Panc1 (cell line): ENCODE data around the gene BARHL1. TPM values are rescaled to one million over a fixed set of nuclear protein-coding genes. Genes with fewer than 3 reads are reported as not detected.

Source experiments
- ATAC-seq: fragments of 200-7000 bp; cut with Tn5 transposase; 2 replicates; pipeline ENCODE4 v1.9.1; 2020; ENCODE audit warnings: mild to moderate bottlenecking, moderate library complexity
- BruUV-seq: library from RNA; stranded (reverse); fragments of 400-500 nt; replicated peaks from 2 replicates; lab custom pipeline; 2021; lab: Mats Ljungman, UMichigan
- CTCF ChIA-PET: fragments of 300-600 bp; sonication (Branson Sonifier 250); formaldehyde crosslinking; loops from one replicate; lab custom pipeline; 2022; ENCODE audit warnings: antibody characterized with exemption; lab: Charles Lee
- POLR2A ChIA-PET: fragments of 300-600 bp; sonication (Branson Sonifier 250); formaldehyde crosslinking; loops from one replicate; lab custom pipeline; 2022; ENCODE audit warnings: antibody characterized with exemption; lab: Charles Lee
- DNase-seq: peaks from one replicate; pipeline ENCODE4 v3.0.0-alpha.2; 2010; ENCODE audit warnings: low read depth, low spot score
- H3K27ac ChIP-seq: 2 replicates; pipeline ENCODE4 v1.5.1; 2011; ENCODE audit warnings: mild to moderate bottlenecking, low read length, inconsistent platforms
- H3K27me3 ChIP-seq: fragments of 200-500 bp; sonication (Bioruptor generic); 2 replicates; pipeline ENCODE4 v1.6.0; 2014; ENCODE audit warnings: low read length, inconsistent platforms; ENCODE audit not compliant: control insufficient read depth, insufficient read depth
- H3K36me3 ChIP-seq: fragments of 200-500 bp; sonication (Bioruptor generic); 2 replicates; pipeline ENCODE4 v1.5.1; 2014; ENCODE audit warnings: inconsistent platforms, mild to moderate bottlenecking, low read length, moderate library complexity; ENCODE audit not compliant: control insufficient read depth, insufficient read depth
- H3K4me1 ChIP-seq: 2 replicates; pipeline ENCODE4 v1.5.1; 2011; ENCODE audit warnings: inconsistent platforms, mild to moderate bottlenecking, low read length, moderate library complexity; ENCODE audit not compliant: control insufficient read depth, insufficient read depth
- H3K4me3 ChIP-seq, 2 experiments: 2 replicates each; pipeline ENCODE4 v1.5.1; 2011 to 2012; ENCODE audit warnings: low read depth in 2 of 2, low read length in 2 of 2, mild to moderate bottlenecking in 2 of 2, inconsistent platforms in 1 of 2, moderate library complexity in 1 of 2
- H3K9me3 ChIP-seq: fragments of 200-500 bp; sonication (Bioruptor generic); 2 replicates; pipeline ENCODE4 v1.5.1; 2014; ENCODE audit warnings: low read depth, mild to moderate bottlenecking, inconsistent platforms, low read length, moderate library complexity; ENCODE audit not compliant: control insufficient read depth, insufficient read depth
- CTCF ChIP-seq: fragments of 450-650 bp; IDR thresholded peaks from 2 replicates; pipeline ENCODE4 v1.5.1; 2017; ENCODE audit warnings: mild to moderate bottlenecking
- POLR2AphosphoS5 ChIP-seq: IDR thresholded peaks from 2 replicates; pipeline ENCODE4 v1.6.1; 2012; ENCODE audit warnings: mild to moderate bottlenecking, low read depth, low read length, moderate library complexity
- REST ChIP-seq, 2 experiments: IDR thresholded peaks; 2 replicates each; pipeline ENCODE4 v1.6.1; 2011 to 2012; ENCODE audit warnings: low read depth in 2 of 2, control low read depth in 1 of 2, low read length in 1 of 2, mild to moderate bottlenecking in 1 of 2, moderate library complexity in 1 of 2; ENCODE audit not compliant: insufficient read depth in 1 of 2
- SIN3A ChIP-seq: IDR thresholded peaks from 2 replicates; pipeline ENCODE4 v1.6.1; 2012; ENCODE audit warnings: low read depth, mild to moderate bottlenecking, low read length, moderate library complexity, borderline replicate concordance; ENCODE audit not compliant: insufficient read depth
- TCF7L2 ChIP-seq: IDR thresholded peaks from 2 replicates; pipeline ENCODE4 v1.6.1; 2011; ENCODE audit warnings: mild to moderate bottlenecking, low read depth, low read length, inconsistent platforms
- in situ Hi-C: cut with HindIII; loops from 2 replicates; pipeline ENCODE4 v1.10.0; 2016; ENCODE audit warnings: low sequenced_read_pairs, low pct_unique_long_range_greater_than_20kb
- intact Hi-C: fragments of 100-400 bp; cut with micrococcal nuclease; formaldehyde crosslinking; loops from one replicate; pipeline ENCODE4 v1.10.0; 2022; ENCODE audit not compliant: unreplicated experiment
- total RNA-seq: library from RNA; stranded (reverse); gene quantifications from one replicate; pipeline ENCODE4 v1.2.1, GENCODE V29; 2021; ENCODE audit not compliant: unreplicated experiment

The BARHL1 gene
- total RNA-seq, 1 experiment from 2014 or later, result not detected

DNA sequence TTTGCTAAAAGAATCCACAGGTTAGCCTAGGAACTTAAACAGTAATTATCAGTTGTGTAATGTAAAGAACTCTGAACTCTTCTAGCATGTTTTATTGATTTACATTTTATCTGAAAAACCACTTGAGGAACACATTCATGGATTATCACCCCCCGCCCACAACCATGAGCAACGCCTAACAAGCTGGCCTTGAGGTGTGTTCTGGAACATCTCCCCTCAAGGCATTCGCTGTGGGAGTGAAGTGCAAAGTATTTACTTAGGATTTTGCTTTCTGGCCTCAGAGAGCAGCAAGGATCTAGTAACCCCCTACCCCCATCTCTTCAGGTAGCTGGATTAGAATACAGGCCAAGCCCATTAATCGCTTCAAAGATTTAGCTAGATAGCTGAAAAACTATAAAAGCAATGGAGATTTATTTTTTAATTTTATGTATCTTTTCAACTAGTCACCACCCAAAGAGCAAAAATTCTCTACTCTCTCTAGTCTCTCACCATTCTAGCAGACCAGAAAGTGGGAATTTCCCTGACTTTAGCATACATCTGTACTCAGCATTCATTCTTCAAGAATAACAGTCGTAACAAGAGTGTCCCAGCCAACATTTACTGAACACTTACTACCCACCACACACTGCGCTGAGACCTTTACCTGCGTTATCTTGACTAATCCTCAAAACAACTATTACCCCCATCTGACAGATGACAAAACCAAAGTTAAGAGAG, 50.2 kb downstream of the BARHL1 start:
- intact Hi-C loops, result no loop called here
- Histone ChIP-seq H3K36me3 (peaks cover 6% of the 10 kb centered on the region), H3K27ac (no peak overlapping the region), H3K4me1 (no peaks in the 10 kb centered on the region), H3K4me3 (no peak overlapping the region), H3K27me3 (no peaks in the 10 kb centered on the region), H3K9me3 (no peaks in the 10 kb centered on the region)
- TF ChIP-seq REST (IDR thresholded peaks at IDR 0.05; ENCODE audit: insufficient read depth in 1 of 2, low read depth in 2 of 2, low read length in 1 of 2), result no peak
- no peak for TF ChIP-seq CTCF
- TF ChIP-seq SIN3A, result no peak
- TF ChIP-seq TCF7L2, result no peak
- no peak for TF ChIP-seq POLR2AphosphoS5
- no peak for ATAC-seq
- POLR2A ChIA-PET, result no interaction called here
- no TSS peak for BruUV-seq
- no peak for DNase-seq
- CTCF ChIA-PET, result no interaction called here
- in situ Hi-C loops, result no loop called here

GRCh38 chr9:132634327-132634726, 51.9 kb downstream of the BARHL1 start:
- TF ChIP-seq REST (IDR thresholded peaks at IDR 0.05; ENCODE audit: insufficient read depth in 1 of 2, low read depth in 2 of 2, low read length in 1 of 2), result no peak
- TF ChIP-seq SIN3A, result no peak
- TF ChIP-seq POLR2AphosphoS5, result no peak
- no peak for TF ChIP-seq CTCF
- no peak for TF ChIP-seq TCF7L2
- H3K9me3 ChIP-seq, result no peaks in the 10 kb centered on the region
- CTCF ChIA-PET, result no interaction called here
- DNase-seq, result no peak
- H3K27ac ChIP-seq, result no peak overlapping the region
- in situ Hi-C loops, result no loop called here
- intact Hi-C loops, result no loop called here
- H3K4me1 ChIP-seq, result no peaks in the 10 kb centered on the region
- peaks cover 3% of the 10 kb centered on the region for H3K36me3 ChIP-seq
- no peak for ATAC-seq
- BruUV-seq, result no TSS peak
- no peaks in the 10 kb centered on the region for H3K27me3 ChIP-seq
- no peak overlapping the region for H3K4me3 ChIP-seq
- POLR2A ChIA-PET, result no interaction called here
